Gastrocnemius medialis (tissue), 4 donors: ENCODE measurements around the gene GALNT9. TPM values are rescaled to one million over a fixed set of nuclear protein-coding genes. Genes with fewer than 3 reads are reported as not detected.

Source experiments
- ATAC-seq, 2 donors: fragments of 150-250 bp; one replicate each; pipeline ENCODE4 v1.9.1; 2016
- DNase-seq, 2 donors: peaks; one replicate each; pipeline ENCODE4 v3.0.0-alpha.2; 2019
- H3K27ac ChIP-seq, 4 donors: fragments of 200-600 bp; sonication (generic); 1 replicate in 1 of 4; 2 replicates in 3 of 4; pipeline ENCODE4 v1.5.1; 2016 to 2018; ENCODE audit warnings: mild to moderate bottlenecking in 2 of 4, moderate library complexity in 1 of 4
- H3K27me3 ChIP-seq, 3 donors: fragments of 200-600 bp; sonication (generic) in 2 of 3; 1 replicate in 1 of 3; 2 replicates in 2 of 3; pipeline versions ENCODE4 v1.5.1 to v1.6.0; 2016 to 2019; ENCODE audit warnings: mild to moderate bottlenecking in 1 of 3, moderate library complexity in 1 of 3
- H3K36me3 ChIP-seq, 2 donors: fragments of 200-600 bp; sonication (generic) in 1 of 2; one replicate each; pipeline ENCODE4 v1.5.1; 2017 to 2018
- H3K4me1 ChIP-seq, 2 donors: fragments of 200-600 bp; sonication (generic) in 1 of 2; one replicate each; pipeline ENCODE4 v1.5.1; 2016 to 2017; ENCODE audit warnings: mild to moderate bottlenecking in 2 of 2
- H3K4me3 ChIP-seq, 4 donors: fragments of 200-600 bp; sonication (generic) in 3 of 4; 1 replicate in 1 of 4; 2 replicates in 3 of 4; pipeline ENCODE4 v1.5.1; 2016 to 2019; ENCODE audit warnings: mild to moderate bottlenecking in 2 of 4
- H3K9me3 ChIP-seq, 3 donors: fragments of 200-600 bp; sonication (generic) in 2 of 3; 1 replicate in 1 of 3; 2 replicates in 2 of 3; pipeline ENCODE4 v1.5.1; 2016 to 2019
- CTCF ChIP-seq, 5 experiments: fragments of 450-650 bp in 3 of 5; fragments of 200-600 bp in 2 of 5; sonication (generic) in 2 of 5; IDR thresholded peaks in 4 of 5; conservative IDR thresholded peaks in 1 of 5; 1 replicate in 4 of 5; 2 replicates in 1 of 5; pipeline ENCODE4 v1.5.1; 2016 to 2019; ENCODE audit warnings: antibody characterized with exemption in 5 of 5, mild to moderate bottlenecking in 3 of 5, moderate library complexity in 3 of 5
- POLR2A ChIP-seq, 2 donors: fragments of 450-650 bp; IDR thresholded peaks; one replicate each; pipeline ENCODE4 v1.6.1; 2017; ENCODE audit warnings: antibody characterized with exemption in 2 of 2, mild to moderate bottlenecking in 2 of 2, moderate library complexity in 2 of 2
- in situ Hi-C, 4 donors: fragments of 200-750 bp; cut with MboI; loops; one replicate each; pipeline versions ENCODE4 v1.15.0 to v1.8.0; 2017; ENCODE audit warnings: low sequenced_read_pairs in 4 of 4
- intact Hi-C: fragments of 100-400 bp; cut with DNase I; formaldehyde crosslinking; loops from one replicate; pipeline ENCODE4 v1.15.1; 2023; ENCODE audit warnings: low total_unique reads
- total RNA-seq, 4 donors: library from RNA; depleted of rRNA; stranded (reverse); fragments of >200 nt; gene quantifications; one replicate each; pipeline versions ENCODE4 v1.1.0 to v1.2.3, GENCODE V29; 2016

The GALNT9 gene
- total RNA-seq, 4 donors from 2014 or later = not detected

- ATAC-seq (no peak), DNase-seq (no peak)
- no peaks in the 10 kb centered on the region for H3K4me1 ChIP-seq
- H3K36me3 ChIP-seq = no peaks in the 10 kb centered on the region
- intact Hi-C loops = no loop called here
- TF ChIP-seq POLR2A (IDR thresholded peaks at IDR 0.05) = no peak
- no peak for TF ChIP-seq CTCF (IDR thresholded peaks at IDR 0.05 in 4 of 5, conservative IDR thresholded peaks at IDR 0.05 in 1 of 5)
- H3K27me3 ChIP-seq = peaks cover 32 to 49% (median 44%) of the 10 kb centered on the region in 3 donors
- no peaks in the 10 kb centered on the region for H3K9me3 ChIP-seq
- no peak overlapping the region for H3K27ac ChIP-seq
- in situ Hi-C loops = no loop called here
- no peak overlapping the region for H3K4me3 ChIP-seq
Observed at GRCh38 chr12:132333766-132334165, 4.4 kb upstream of the GALNT9 start.

DNA sequence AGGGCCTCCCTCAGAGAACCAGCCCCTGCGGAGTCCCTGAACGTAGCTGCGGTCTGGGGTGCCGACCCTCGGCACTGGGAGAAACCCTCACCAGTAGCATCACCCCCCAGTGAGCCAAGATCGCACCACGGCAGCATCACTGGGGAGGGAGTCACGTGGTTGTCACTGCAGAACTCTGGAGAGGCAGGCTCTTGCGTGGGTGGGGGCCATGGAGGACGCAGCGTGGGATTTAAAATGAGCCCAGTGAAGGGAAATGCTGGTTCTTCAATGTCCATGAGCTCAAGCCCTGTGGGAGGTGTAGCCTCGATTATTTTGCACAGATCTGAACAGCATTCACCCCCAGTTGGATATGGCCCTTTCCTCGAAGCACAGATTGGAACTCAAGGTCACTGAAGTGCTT lies 3.9 kb upstream of the GALNT9 start:
- ATAC-seq = no peak
- no peaks in the 10 kb centered on the region for H3K36me3 ChIP-seq
- no peak for DNase-seq
- no peak overlapping the region for H3K4me3 ChIP-seq
- TF ChIP-seq CTCF (IDR thresholded peaks at IDR 0.05 in 4 of 5, conservative IDR thresholded peaks at IDR 0.05 in 1 of 5) = no peak
- H3K27ac ChIP-seq = no peak overlapping the region
- intact Hi-C loops = no loop called here
- H3K27me3 ChIP-seq = peaks cover 36 to 54% (median 49%) of the 10 kb centered on the region in 3 donors
- in situ Hi-C loops = no loop called here
- H3K9me3 ChIP-seq = no peaks in the 10 kb centered on the region
- H3K4me1 ChIP-seq = no peaks in the 10 kb centered on the region

DNA sequence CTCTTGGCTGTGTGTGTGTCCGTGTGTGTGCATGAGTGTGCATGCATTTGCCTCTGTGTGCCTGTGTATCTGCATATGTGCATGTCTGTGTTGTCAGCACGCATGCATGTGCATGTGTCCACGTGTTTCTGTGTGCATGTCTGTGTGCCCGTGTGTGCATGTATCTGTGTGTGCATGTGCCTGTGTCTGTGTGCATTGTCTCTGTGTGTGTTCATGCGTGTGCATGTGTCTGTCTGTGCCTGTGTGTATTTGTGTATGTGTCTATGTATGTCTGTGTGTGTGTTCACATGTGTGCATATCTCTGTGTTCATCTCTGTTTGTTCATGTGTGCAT lies 1.1 kb upstream of the GALNT9 start:
- no peaks in the 10 kb centered on the region for H3K4me1 ChIP-seq
- no peak for ATAC-seq
- H3K4me3 ChIP-seq = no peak overlapping the region
- in situ Hi-C loops (no loop called here), intact Hi-C loops (no loop called here)
- H3K27ac ChIP-seq = no peak overlapping the region
- no peaks in the 10 kb centered on the region for H3K9me3 ChIP-seq
- DNase-seq = no peak
- H3K36me3 ChIP-seq = no peaks in the 10 kb centered on the region
- TF ChIP-seq CTCF (IDR thresholded peaks at IDR 0.05 in 4 of 5, conservative IDR thresholded peaks at IDR 0.05 in 1 of 5) = no peak
- TF ChIP-seq POLR2A (IDR thresholded peaks at IDR 0.05) = no peak
- H3K27me3 ChIP-seq = peaks cover 47 to 56% (median 48%) of the 10 kb centered on the region in 3 donors

- Histone ChIP-seq H3K4me3 (no peak overlapping the region), H3K9me3 (no peaks in the 10 kb centered on the region), H3K36me3 (no peaks in the 10 kb centered on the region), H3K4me1 (no peaks in the 10 kb centered on the region), H3K27me3 (peaks cover 47 to 58% (median 51%) of the 10 kb centered on the region in 3 donors), H3K27ac (no peak overlapping the region)
- intact Hi-C loops = no loop called here
- in situ Hi-C loops = no loop called here
- no peak for DNase-seq
- TF ChIP-seq POLR2A (IDR thresholded peaks at IDR 0.05) = no peak
- TF ChIP-seq CTCF (IDR thresholded peaks at IDR 0.05 in 4 of 5, conservative IDR thresholded peaks at IDR 0.05 in 1 of 5) = no peak
- ATAC-seq = no peak
Observed at GRCh38 chr12:132329720-132330548, 545 bp upstream of the GALNT9 start.
